H9 (cell line): Measurements from ENCODE around the gene G6PC1. TPM values are rescaled to one million over a fixed set of nuclear protein-coding genes. Genes with fewer than 3 reads are reported as not detected.

Source experiments
- DNase-seq: peaks from one replicate; pipeline ENCODE4 v3.0.0-alpha.2; 2017
- H2AFZ ChIP-seq: one replicate; pipeline ENCODE4 v1.6.1; 2013; ENCODE audit warnings: mild to moderate bottlenecking, low read length, control low read depth, moderate library complexity
- H2AK5ac ChIP-seq: 2 replicates; pipeline ENCODE4 v1.6.1; 2013; ENCODE audit warnings: low read length, control low read depth, mixed read lengths; ENCODE audit not compliant: insufficient read length
- H2BK120ac ChIP-seq: one replicate; pipeline ENCODE4 v1.6.1; 2013; ENCODE audit warnings: low read depth, mild to moderate bottlenecking, low read length, control low read depth, inconsistent platforms; ENCODE audit not compliant: poor library complexity, severe bottlenecking
- H2BK12ac ChIP-seq: 2 replicates; pipeline ENCODE4 v1.6.1; 2013; ENCODE audit warnings: low read length, control low read depth, mixed read lengths, low read depth; ENCODE audit not compliant: insufficient read length
- H2BK15ac ChIP-seq: 2 replicates; pipeline ENCODE4 v1.6.1; 2013; ENCODE audit warnings: low read depth, low read length, control low read depth
- H2BK20ac ChIP-seq: one replicate; pipeline ENCODE4 v1.6.1; 2013; ENCODE audit warnings: low read depth, mild to moderate bottlenecking, low read length, control low read depth, inconsistent platforms; ENCODE audit not compliant: poor library complexity, severe bottlenecking
- H2BK5ac ChIP-seq: 2 replicates; pipeline ENCODE4 v1.6.1; 2013; ENCODE audit warnings: low read length, control low read depth, mixed read lengths; ENCODE audit not compliant: insufficient read length
- H3K14ac ChIP-seq: 2 replicates; pipeline ENCODE4 v1.6.1; 2013; ENCODE audit warnings: low read length, control low read depth; ENCODE audit not compliant: insufficient read depth
- H3K18ac ChIP-seq: 2 replicates; pipeline ENCODE4 v1.6.1; 2013; ENCODE audit warnings: low read depth, mild to moderate bottlenecking, mixed read lengths, low read length, control low read depth; ENCODE audit not compliant: insufficient read length
- H3K23ac ChIP-seq: 2 replicates; pipeline ENCODE4 v1.6.1; 2013; ENCODE audit warnings: low read length, control low read depth, mixed read lengths, low read depth; ENCODE audit not compliant: insufficient read length
- H3K23me2 ChIP-seq: 2 replicates; pipeline ENCODE4 v1.6.1; 2013; ENCODE audit warnings: low read depth, mild to moderate bottlenecking, mixed read lengths, low read length, control low read depth; ENCODE audit not compliant: insufficient read length, poor library complexity, severe bottlenecking
- H3K27ac ChIP-seq: 2 replicates; pipeline ENCODE4 v1.5.1; 2013; ENCODE audit warnings: low read length, control low read depth, mixed read lengths, low read depth; ENCODE audit not compliant: insufficient read length
- H3K27me3 ChIP-seq: 2 replicates; pipeline ENCODE4 v1.6.1; 2013; ENCODE audit warnings: low read length, control low read depth, inconsistent platforms; ENCODE audit not compliant: insufficient read depth
- H3K4ac ChIP-seq: 2 replicates; pipeline ENCODE4 v1.6.1; 2013; ENCODE audit warnings: low read depth, mild to moderate bottlenecking, control low read depth, inconsistent platforms, low read length, moderate library complexity
- H3K4me1 ChIP-seq: 2 replicates; pipeline ENCODE4 v1.6.1; 2013; ENCODE audit warnings: low read length, control low read depth, inconsistent platforms; ENCODE audit not compliant: insufficient read depth
- H3K4me2 ChIP-seq: 2 replicates; pipeline ENCODE4 v1.6.1; 2013; ENCODE audit warnings: low read length, control low read depth, mixed read lengths; ENCODE audit not compliant: insufficient read length, insufficient read depth
- H3K56ac ChIP-seq: 2 replicates; pipeline ENCODE4 v1.6.1; 2013; ENCODE audit warnings: low read depth, mild to moderate bottlenecking, mixed read lengths, low read length, control low read depth; ENCODE audit not compliant: insufficient read length
- H3K79me1 ChIP-seq: 2 replicates; pipeline ENCODE4 v1.6.1; 2013; ENCODE audit warnings: low read depth, mild to moderate bottlenecking, moderate library complexity, low read length, control low read depth, inconsistent platforms; ENCODE audit not compliant: insufficient read depth, poor library complexity, severe bottlenecking
- H3K79me2 ChIP-seq: 2 replicates; pipeline ENCODE4 v1.6.1; 2013; ENCODE audit warnings: low read length, control low read depth, inconsistent platforms; ENCODE audit not compliant: insufficient read depth
- H3K9ac ChIP-seq: 2 replicates; pipeline ENCODE4 v1.6.1; 2013; ENCODE audit warnings: low read length, control low read depth, mixed read lengths; ENCODE audit not compliant: insufficient read length; ENCODE audit errors: extremely low read depth
- H3K9me3 ChIP-seq: one replicate; pipeline ENCODE4 v1.6.1; 2013; ENCODE audit warnings: low read depth, low read length, inconsistent platforms; ENCODE audit not compliant: control insufficient read depth
- H3T11ph ChIP-seq: one replicate; pipeline ENCODE4 v1.6.1; 2013; ENCODE audit warnings: mild to moderate bottlenecking, low read length, control low read depth, inconsistent platforms
- H4K20me1 ChIP-seq: one replicate; pipeline ENCODE4 v1.6.1; 2013; ENCODE audit not compliant: control insufficient read depth, insufficient read length, insufficient read depth
- H4K5ac ChIP-seq: 2 replicates; pipeline ENCODE4 v1.6.1; 2013; ENCODE audit warnings: low read depth, mild to moderate bottlenecking, mixed read lengths, low read length, control low read depth; ENCODE audit not compliant: insufficient read length
- H4K8ac ChIP-seq: replicated peaks from 2 replicates; pipeline ENCODE4 v1.6.1; 2013; ENCODE audit warnings: low read length, control low read depth, mixed read lengths, low read depth; ENCODE audit not compliant: insufficient read length
- H4K91ac ChIP-seq: 2 replicates; pipeline ENCODE4 v1.6.1; 2013; ENCODE audit warnings: low read depth, mild to moderate bottlenecking, moderate library complexity, mixed read lengths, low read length, control low read depth; ENCODE audit not compliant: insufficient read length
- H3K27ac Mint-ChIP-seq, 3 experiments: 2 replicates in 2 of 3; 3 replicates in 1 of 3; pipeline ENCODE4 v1.8.0; 2020 to 2021; ENCODE audit warnings: mixed read lengths in 3 of 3, mild to moderate bottlenecking in 1 of 3, moderate library complexity in 1 of 3
- H3K27me3 Mint-ChIP-seq: 2 replicates; pipeline ENCODE4 v1.8.0; 2021; ENCODE audit warnings: low read depth, mild to moderate bottlenecking, moderate library complexity, mixed read lengths
- H3K36me3 Mint-ChIP-seq, 3 experiments: 2 replicates in 2 of 3; 3 replicates in 1 of 3; pipeline ENCODE4 v1.8.0; 2020 to 2021; ENCODE audit warnings: low read depth in 3 of 3, mixed read lengths in 3 of 3; ENCODE audit not compliant: insufficient read depth in 1 of 3
- H3K4me1 Mint-ChIP-seq, 2 experiments: 2 replicates each; pipeline ENCODE4 v1.8.0; 2020; ENCODE audit warnings: mixed read lengths in 2 of 2
- H3K4me3 Mint-ChIP-seq, 2 experiments: 2 replicates in 1 of 2; 3 replicates in 1 of 2; pipeline ENCODE4 v1.8.0; 2020 to 2021; ENCODE audit warnings: mild to moderate bottlenecking in 2 of 2, mixed read lengths in 2 of 2, moderate library complexity in 1 of 2
- H3K9me3 Mint-ChIP-seq, 2 experiments: 2 replicates in 1 of 2; 3 replicates in 1 of 2; pipeline ENCODE4 v1.8.0; 2020; ENCODE audit warnings: mild to moderate bottlenecking in 2 of 2, mixed read lengths in 2 of 2, moderate library complexity in 1 of 2
- CTCF ChIP-seq: fragments of 200-600 bp; sonication (generic); conservative IDR thresholded peaks from 3 replicates; pipeline ENCODE4 v1.8.0; 2021; ENCODE audit warnings: antibody characterized with exemption, mild to moderate bottlenecking
- WGBS: extraction: QIAGEN DNeasy Blood & Tissue Kit; methylation state at CpG from one replicate; pipeline ENCODE4 v1.1.7; 2013; ENCODE audit warnings: missing lambda C conversion rate, low lambda C conversion rate, mixed read lengths; ENCODE audit not compliant: insufficient read length; ENCODE audit errors: extremely low coverage; 5-methylcytosine and 5-hydroxymethylcytosine counted together
- total RNA-seq: library from RNA; stranded (reverse); gene quantifications from 2 replicates; pipeline ENCODE4 v1.2.1, GENCODE V29; 2021

Gene G6PC1
- total RNA-seq, 1 experiment from 2014 or later: not detected

DNA sequence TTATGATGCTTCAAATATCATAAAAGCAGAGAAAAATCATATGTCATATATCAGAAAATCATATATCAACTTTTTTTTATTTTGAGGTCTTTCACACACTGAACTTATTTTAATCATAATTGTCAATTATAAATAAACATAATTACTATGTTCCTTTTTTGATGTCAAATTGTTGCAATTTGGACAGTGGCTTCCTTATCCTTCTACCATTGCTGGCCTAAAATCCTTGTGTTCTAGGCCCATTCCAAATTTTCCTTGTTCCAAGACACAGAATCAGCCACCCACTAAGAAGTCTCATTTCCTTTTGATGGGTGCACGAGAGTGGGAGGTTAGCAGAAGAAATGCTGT lies 28.9 kb downstream of the G6PC1 start:
- Mint-ChIP-seq H3K4me3 (no peak overlapping the region), H3K27ac (no peak overlapping the region), H3K36me3 (peaks cover 0 to 4% (median 0%) of the 10 kb centered on the region in 3 experiments; a peak in 1 of 7 replicates), H3K4me1 (peaks cover 11 to 13% of the 10 kb centered on the region in 2 experiments), H3K27me3 (peaks cover 4% of the 10 kb centered on the region), H3K9me3 (no peaks in the 10 kb centered on the region)
- WGBS: no CpG with 5 or more reads among the region's 1 CpG
- Histone ChIP-seq H2BK12ac (no peak overlapping the region), H4K20me1 (no peaks in the 10 kb centered on the region), H3K79me2 (no peaks in the 10 kb centered on the region), H2BK15ac (no peak overlapping the region), H3K9ac (no peak overlapping the region), H3K4me1 (no peaks in the 10 kb centered on the region; the same call in 1 of the 2 replicates), H2AK5ac (no peak overlapping the region), H3K27ac (no peak overlapping the region), H2BK5ac (no peak overlapping the region), H4K5ac (no peak overlapping the region), H3K4ac (no peak overlapping the region), H4K91ac (no peak overlapping the region), H3K9me3 (no peaks in the 10 kb centered on the region), H2BK20ac (no peak overlapping the region), H3K79me1 (no peaks in the 10 kb centered on the region), H3K23me2 (no peaks in the 10 kb centered on the region), H3K4me2 (no peak overlapping the region), H3K27me3 (no peaks in the 10 kb centered on the region), H3K56ac (no peak overlapping the region), H3K14ac (no peak overlapping the region), H2AFZ (no peak overlapping the region), H2BK120ac (no peak overlapping the region), H3K18ac (no peak overlapping the region), H3K23ac (no peak overlapping the region), H4K8ac (no peak overlapping the region), H3T11ph (no peak overlapping the region)
- no peak for TF ChIP-seq CTCF
- DNase-seq: no peak
